ENCODE results near the gene PDE1C.
A peak's percentile ranks its signal among the peaks of the same experiment; 100 is the strongest.

PDE1C gene

GRCh38 chr7:31938650-31939049 is 131.6 kb downstream of the PDE1C start:
- no peak overlapping the region for H3K4me3 ChIP-seq (ENCODE audit: low read length)
- peak; percentile 24 for DNase-seq (ENCODE audit: low read depth)
- no peak for TF ChIP-seq CTCF (IDR thresholded peaks at IDR 0.05; ENCODE audit: insufficient read depth, low read depth, low read length, missing control alignments)

GRCh38 chr7:31937982-31938381 is 132.2 kb downstream of the PDE1C start:
- TF ChIP-seq CTCF (IDR thresholded peaks at IDR 0.05; ENCODE audit: insufficient read depth, low read depth, low read length, missing control alignments), result no peak
- no peak overlapping the region for H3K4me3 ChIP-seq (ENCODE audit: low read length)
- no peak for DNase-seq (ENCODE audit: low read depth)

GRCh38 chr7:31935124-31936054 is 134.8 kb downstream of the PDE1C start:
- DNase-seq (ENCODE audit: low read depth), result no peak
- no peak for TF ChIP-seq CTCF (IDR thresholded peaks at IDR 0.05; ENCODE audit: insufficient read depth, low read depth, low read length, missing control alignments)
- no peak overlapping the region for H3K4me3 ChIP-seq (ENCODE audit: low read length)

- TF ChIP-seq CTCF (IDR thresholded peaks at IDR 0.05; ENCODE audit: insufficient read depth, low read depth, low read length, missing control alignments), result no peak
- DNase-seq (ENCODE audit: low read depth), result no peak
- no peak overlapping the region for H3K4me3 ChIP-seq (ENCODE audit: low read length)
Measured at GRCh38 chr7:31934551-31934950, 135.7 kb downstream of the PDE1C start.

- TF ChIP-seq CTCF (IDR thresholded peaks at IDR 0.05; ENCODE audit: insufficient read depth, low read depth, low read length, missing control alignments), result no peak
- H3K4me3 ChIP-seq (ENCODE audit: low read length), result no peak overlapping the region
- peak; percentile 6 for DNase-seq (ENCODE audit: low read depth)
Measured at GRCh38 chr7:31933481-31933880, 136.7 kb downstream of the PDE1C start.

- no peak overlapping the region for H3K4me3 ChIP-seq (ENCODE audit: low read length)
- TF ChIP-seq CTCF (IDR thresholded peaks at IDR 0.05; ENCODE audit: insufficient read depth, low read depth, low read length, missing control alignments), result no peak
- no peak for DNase-seq (ENCODE audit: low read depth)
Measured at GRCh38 chr7:31926991-31927584, 143.1 kb downstream of the PDE1C start.
